CD8-positive, alpha-beta memory T cell (primary cell): ENCODE measurements around the gene ROPN1L. TPM values are rescaled to one million over a fixed set of nuclear protein-coding genes. Genes with fewer than 3 reads are reported as not detected.
"Not testable (repeated sequence)": the region's sequence is repeated elsewhere in the genome, so short reads cannot be mapped to it uniquely, and the experiment has no call there.

Experiments
- CTCF ChIA-PET: fragments of 350-600 bp; sonication (Branson Sonifier 250); formaldehyde crosslinking; loops from one replicate; lab custom pipeline; 2021; ENCODE audit warnings: antibody characterized with exemption; lab: Charles Lee
- POLR2A ChIA-PET: fragments of 350-600 bp; sonication (Branson Sonifier 250); formaldehyde crosslinking; loops from one replicate; lab custom pipeline; 2021; ENCODE audit warnings: antibody characterized with exemption; lab: Charles Lee
- DNase-seq, 5 donors: peaks; one replicate each; pipeline versions ENCODE4 v3.0.0 to v3.0.0-alpha.2; 2020 to 2022; ENCODE audit warnings: mixed read lengths in 1 of 5
- H3K27ac ChIP-seq: one replicate; pipeline ENCODE4 v1.7.0; 2013; ENCODE audit warnings: low read depth, mild to moderate bottlenecking, low read length, moderate library complexity
- H3K27me3 ChIP-seq: 2 replicates; pipeline ENCODE4 v1.7.0; 2013; ENCODE audit warnings: low read length, mild to moderate bottlenecking; ENCODE audit not compliant: insufficient read depth, poor library complexity, severe bottlenecking
- H3K36me3 ChIP-seq: 2 replicates; pipeline ENCODE4 v1.7.0; 2013; ENCODE audit warnings: mild to moderate bottlenecking, low read length, moderate library complexity; ENCODE audit not compliant: insufficient read depth
- H3K4me1 ChIP-seq: 2 replicates; pipeline ENCODE4 v1.7.0; 2013; ENCODE audit warnings: mild to moderate bottlenecking, low read length, moderate library complexity; ENCODE audit not compliant: insufficient read depth
- H3K4me3 ChIP-seq: 2 replicates; pipeline ENCODE4 v1.7.0; 2013; ENCODE audit warnings: mild to moderate bottlenecking, low read length
- H3K9me3 ChIP-seq: 2 replicates; pipeline ENCODE4 v1.7.0; 2013; ENCODE audit warnings: mild to moderate bottlenecking, low read length
- H3K27ac Mint-ChIP-seq, 8 donors: one replicate each; pipeline ENCODE4 v1.8.0; 2020 to 2021; ENCODE audit warnings: mixed read lengths in 8 of 8, mild to moderate bottlenecking in 6 of 8, inconsistent platforms in 3 of 8, moderate library complexity in 3 of 8
- H3K27me3 Mint-ChIP-seq, 2 donors: one replicate each; pipeline ENCODE4 v1.8.0; 2020 to 2021; ENCODE audit warnings: mixed read lengths in 2 of 2, mild to moderate bottlenecking in 1 of 2, moderate library complexity in 1 of 2
- H3K36me3 Mint-ChIP-seq, 3 donors: one replicate each; pipeline ENCODE4 v1.8.0; 2020 to 2021; ENCODE audit warnings: mixed read lengths in 3 of 3, inconsistent platforms in 1 of 3, mild to moderate bottlenecking in 1 of 3
- H3K4me1 Mint-ChIP-seq, 3 donors: one replicate each; pipeline ENCODE4 v1.8.0; 2020 to 2021; ENCODE audit warnings: mixed read lengths in 3 of 3, inconsistent platforms in 1 of 3, mild to moderate bottlenecking in 1 of 3
- H3K4me3 Mint-ChIP-seq, 7 donors: one replicate each; pipeline ENCODE4 v1.8.0; 2020 to 2021; ENCODE audit warnings: mixed read lengths in 7 of 7, mild to moderate bottlenecking in 6 of 7, moderate library complexity in 4 of 7, inconsistent platforms in 2 of 7
- H3K9me3 Mint-ChIP-seq, 5 donors: one replicate each; pipeline ENCODE4 v1.8.0; 2020 to 2022; ENCODE audit warnings: mixed read lengths in 5 of 5, mild to moderate bottlenecking in 3 of 5, moderate library complexity in 2 of 5, inconsistent platforms in 1 of 5
- polyA plus RNA-seq: library from polyadenylated mRNA; unstranded; fragments of 300-500 nt; fragmentation: Illumina TruSeq; gene quantifications from one replicate; pipeline ENCODE4 v1.2.3, GENCODE V29; 2021
- total RNA-seq, 2 experiments: library from RNA; stranded (reverse); gene quantifications; one replicate each; pipeline ENCODE4 v1.2.3, GENCODE V29; 2021

ROPN1L gene
- total and polyA plus RNA-seq, 3 experiments from 2014 or later: 0.22 to 2.9 TPM; not detected in 1

DNA sequence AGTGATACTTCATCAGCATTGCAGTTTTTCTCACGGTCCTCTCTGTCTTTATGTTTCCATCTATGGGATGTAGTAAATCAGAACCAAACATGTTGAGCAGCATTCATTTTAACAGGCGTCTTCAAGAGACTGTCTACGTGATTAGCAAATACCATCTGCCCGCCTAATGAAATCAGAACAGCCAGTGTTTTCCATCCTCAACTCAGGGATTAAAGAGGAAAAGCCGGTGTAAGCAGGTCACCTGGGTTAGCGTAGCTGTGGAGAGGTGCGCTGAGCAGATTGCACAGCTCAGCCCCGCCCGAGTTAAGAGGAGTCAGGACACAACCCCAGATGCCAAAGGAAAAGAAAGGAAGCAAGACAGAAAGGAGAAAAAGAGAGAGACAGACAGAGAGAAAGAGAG is 67.9 kb downstream of the ROPN1L start:
- Mint-ChIP-seq H3K4me1 (no peaks in the 10 kb centered on the region), H3K9me3 (peaks cover 0 to 2% (median 0%) of the 10 kb centered on the region in 5 donors), H3K27ac (no peak overlapping the region), H3K4me3 (no peak overlapping the region), H3K36me3 (no peaks in the 10 kb centered on the region), H3K27me3 (peaks cover 10 to 20% of the 10 kb centered on the region in 2 donors)
- ChIA-PET CTCF (no interaction called here), POLR2A (no interaction called here)
- no peak overlapping the region for H3K4me3 ChIP-seq
- no peaks in the 10 kb centered on the region for H3K27me3 ChIP-seq
- H3K4me1 ChIP-seq: no peaks in the 10 kb centered on the region
- no peak for DNase-seq
- H3K36me3 ChIP-seq: no peaks in the 10 kb centered on the region
- no peak overlapping the region for H3K27ac ChIP-seq
- no peaks in the 10 kb centered on the region for H3K9me3 ChIP-seq

DNA sequence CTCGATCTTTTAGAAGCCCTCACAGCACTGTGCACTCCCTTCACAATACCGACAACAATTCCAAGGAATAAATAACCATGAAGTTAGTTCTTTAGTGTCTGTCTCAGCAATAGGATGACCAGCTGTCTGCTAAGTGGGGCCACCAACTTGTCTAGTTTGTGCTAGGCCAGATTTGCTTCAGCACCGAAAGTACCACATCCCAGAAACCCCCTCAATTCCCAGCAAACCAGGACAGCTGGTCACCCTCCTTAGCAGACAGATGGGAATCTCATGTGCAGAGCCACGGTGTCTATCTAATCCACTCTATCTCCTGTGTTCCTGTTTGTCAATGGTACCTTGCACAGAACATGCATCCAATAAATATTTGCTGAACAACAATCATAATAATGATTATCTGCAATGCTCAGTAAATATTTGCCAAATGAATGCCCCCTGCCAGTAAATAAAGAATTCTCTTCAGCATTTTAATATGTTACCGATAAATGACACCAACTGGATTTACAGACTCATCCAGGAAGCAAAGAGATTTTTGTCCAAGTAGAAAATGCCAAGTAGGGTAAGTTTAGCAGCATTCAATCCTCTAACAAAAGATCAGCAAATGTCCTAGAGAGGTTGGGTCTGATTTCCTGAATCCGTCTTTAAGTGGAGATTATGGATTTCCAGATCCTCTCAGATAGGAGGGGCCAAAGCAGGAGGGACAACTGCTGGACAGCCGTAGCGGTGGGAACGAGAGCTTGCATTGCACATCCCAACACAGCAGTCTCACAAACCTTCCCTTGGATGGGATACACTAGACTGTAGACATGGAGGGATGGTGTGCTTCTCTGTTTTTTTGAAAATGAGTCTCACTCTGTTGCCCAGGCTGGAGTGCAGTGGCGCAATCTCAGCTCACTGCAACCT is 70.3 kb downstream of the ROPN1L start:
- H3K4me1 ChIP-seq: no peaks in the 10 kb centered on the region
- no peaks in the 10 kb centered on the region for H3K4me1 Mint-ChIP-seq

DNA sequence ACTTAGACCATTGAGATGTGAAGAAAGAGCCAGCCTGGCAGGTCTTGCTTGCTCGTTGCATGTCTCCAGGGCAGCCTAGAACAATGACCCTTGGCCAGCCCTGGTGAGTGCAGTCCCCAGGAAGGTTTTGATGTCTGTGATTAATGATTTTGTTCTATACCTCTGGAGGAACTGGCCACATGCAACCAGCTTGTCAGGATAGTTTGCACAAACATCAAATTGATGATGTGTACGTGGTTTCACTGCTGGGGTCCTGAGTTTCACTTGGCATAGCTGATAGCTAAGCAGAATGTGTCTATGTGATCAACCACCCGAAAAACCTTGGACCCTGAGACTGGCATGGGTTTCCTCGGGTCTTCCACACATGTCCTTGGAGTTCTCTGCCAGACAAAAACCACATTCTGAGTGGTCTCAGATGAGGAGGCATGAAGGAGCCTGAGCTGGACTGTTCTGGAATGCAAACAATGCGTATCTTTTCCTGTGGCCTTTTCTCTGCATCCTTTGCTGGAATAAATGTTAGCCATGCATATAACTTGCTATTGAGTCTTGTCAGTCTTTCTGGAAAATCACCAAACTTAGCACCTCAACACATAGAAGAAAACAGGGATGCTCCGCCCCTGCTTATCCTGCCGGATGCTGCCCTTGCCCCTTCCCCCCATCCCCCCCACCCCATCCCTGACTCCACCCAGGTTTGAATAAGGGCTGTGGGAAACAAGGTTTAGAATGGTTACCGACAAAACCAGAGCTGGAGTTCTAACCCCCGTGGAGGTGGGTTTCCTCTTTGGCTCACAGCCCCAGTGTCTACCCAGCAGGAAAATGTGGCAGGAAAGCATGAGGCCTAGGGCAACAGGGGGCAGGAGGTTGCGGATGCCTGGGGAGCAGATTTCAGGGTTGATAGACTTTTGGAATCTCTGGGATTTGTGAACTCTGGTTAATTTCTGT is 72.1 kb downstream of the ROPN1L start:
- CTCF ChIA-PET: no interaction called here
- Mint-ChIP-seq H3K27me3 (peaks cover 11 to 33% of the 10 kb centered on the region in 2 donors), H3K4me1 (no peaks in the 10 kb centered on the region), H3K4me3 (no peak overlapping the region), H3K27ac (no peak overlapping the region), H3K9me3 (peaks cover 0 to 2% (median 0%) of the 10 kb centered on the region in 5 donors), H3K36me3 (peaks cover 0 to 4% (median 0%) of the 10 kb centered on the region in 3 donors)
- no peak for DNase-seq
- H3K9me3 ChIP-seq: no peaks in the 10 kb centered on the region
- H3K4me3 ChIP-seq: no peak overlapping the region
- H3K36me3 ChIP-seq: no peaks in the 10 kb centered on the region
- no peaks in the 10 kb centered on the region for H3K27me3 ChIP-seq
- no peak overlapping the region for H3K27ac ChIP-seq
- H3K4me1 ChIP-seq: no peaks in the 10 kb centered on the region
- POLR2A ChIA-PET: no interaction called here

More for the DNA sequence above, 70.3 kb downstream of the ROPN1L start:
- Histone ChIP-seq H3K27ac (no peak overlapping the region), H3K27me3 (no peaks in the 10 kb centered on the region), H3K9me3 (no peaks in the 10 kb centered on the region), H3K36me3 (no peaks in the 10 kb centered on the region), H3K4me3 (no peak overlapping the region)
- H3K27ac Mint-ChIP-seq: no peak overlapping the region
- ChIA-PET POLR2A (no interaction called here), CTCF (no interaction called here)
- H3K36me3 Mint-ChIP-seq: peaks cover 0 to under 1% (median 0%) of the 10 kb centered on the region in 3 donors
- no peak overlapping the region for H3K4me3 Mint-ChIP-seq
- DNase-seq: no peak
- H3K9me3 Mint-ChIP-seq: peaks cover 0 to 2% (median 0%) of the 10 kb centered on the region in 5 donors
- peaks cover 15 to 27% of the 10 kb centered on the region in 2 donors for H3K27me3 Mint-ChIP-seq

- H3K27ac Mint-ChIP-seq, H3K36me3 ChIP-seq, DNase-seq, H3K27ac ChIP-seq, H3K4me1 Mint-ChIP-seq, H3K4me1 ChIP-seq, CTCF ChIA-PET, H3K27me3 ChIP-seq, POLR2A ChIA-PET, H3K4me3 ChIP-seq, H3K9me3 ChIP-seq, H3K9me3 Mint-ChIP-seq, H3K36me3 Mint-ChIP-seq, H3K4me3 Mint-ChIP-seq: not testable (repeated sequence)
- peaks cover 11 to 31% of the 10 kb centered on the region in 2 donors for H3K27me3 Mint-ChIP-seq
Observed at GRCh38 chr5:10514572-10514971, 72.9 kb downstream of the ROPN1L start.

Other genes starting within 250 kb of the ROPN1L start
- gene ATPSCKMT, start 192.0 kb upstream of the ROPN1L start, total RNA-seq: 10 to 100 TPM; 30.6 to 32.5 TPM
- 7.0 TPM for gene ATPSCKMT, start 192.0 kb upstream of the ROPN1L start, polyA plus RNA-seq
- gene CCT5, start 191.6 kb upstream of the ROPN1L start, total RNA-seq: 100 to 1,000 TPM; 532 to 537 TPM
- gene CCT5, start 191.6 kb upstream of the ROPN1L start, polyA plus RNA-seq: 228 TPM
- 1 to 10 TPM; 3.7 to 3.8 TPM for gene CMBL, start 134.0 kb upstream of the ROPN1L start, total RNA-seq
- 0.97 TPM for gene CMBL, start 134.0 kb upstream of the ROPN1L start, polyA plus RNA-seq
- 100 to 1,000 TPM; 103 to 110 TPM for gene MARCHF6, start 88.2 kb upstream of the ROPN1L start, total RNA-seq
- 54.2 TPM for gene MARCHF6, start 88.2 kb upstream of the ROPN1L start, polyA plus RNA-seq
- 10 to 100 TPM; 29.6 to 32.7 TPM for gene ANKRD33B, start 122.2 kb downstream of the ROPN1L start, total RNA-seq
- 0.06 TPM for gene ANKRD33B, start 122.2 kb downstream of the ROPN1L start, polyA plus RNA-seq